GM12878 (cell line): ENCODE results near the gene YJU2. TPM values are rescaled to one million over a fixed set of nuclear protein-coding genes. Genes with fewer than 3 reads are reported as not detected.

Experiments used
- CBX3 ChIP-seq: fragments of 200-600 bp; sonication (generic); IDR thresholded peaks from 2 replicates; pipeline ENCODE4 v1.6.1; 2016; ENCODE audit warnings: low read depth, borderline replicate concordance
- CUX1 ChIP-seq: IDR thresholded peaks from 2 replicates; pipeline ENCODE4 v1.6.1; 2012; ENCODE audit warnings: improper control_type of control experiment, low read depth, low read length; ENCODE audit not compliant: insufficient replicate concordance
- HSF1 ChIP-seq: fragments of 150-350 bp; IDR thresholded peaks from 2 replicates; pipeline ENCODE4 v1.6.1; 2014; ENCODE audit warnings: mild to moderate bottlenecking, low read depth, low read length
- NKRF ChIP-seq: fragments of 450-650 bp; conservative IDR thresholded peaks from 2 replicates; pipeline ENCODE4 v1.6.1; 2017; ENCODE audit warnings: mild to moderate bottlenecking, moderate library complexity
- NRF1 ChIP-seq: conservative IDR thresholded peaks from 2 replicates; pipeline ENCODE4 v1.6.1; 2011; ENCODE audit warnings: mild to moderate bottlenecking, low read depth, low read length, improper control_type of control experiment
- SKIL ChIP-seq: fragments of 450-650 bp; IDR thresholded peaks from 2 replicates; pipeline ENCODE4 v1.6.1; 2017; ENCODE audit warnings: mild to moderate bottlenecking, low read depth, inconsistent platforms; ENCODE audit not compliant: poor library complexity, severe bottlenecking
- SREBF1 ChIP-seq: IDR thresholded peaks from 2 replicates; pipeline ENCODE4 v1.6.1; 2012; ENCODE audit warnings: mild to moderate bottlenecking, low read length
- STAT3 ChIP-seq: IDR thresholded peaks from 2 replicates; pipeline ENCODE4 v1.6.1; 2011; ENCODE audit warnings: low read depth, low read length, improper control_type of control experiment
- TBL1XR1 ChIP-seq: IDR thresholded peaks from 2 replicates; pipeline ENCODE4 v1.6.1; 2012; ENCODE audit warnings: low read depth, low read length, improper control_type of control experiment
- polyA plus RNA-seq, 11 experiments: library from polyadenylated mRNA; depleted of rRNA in 4 of 11; unstranded in 6 of 11; stranded (reverse) in 5 of 11; fragments of >200 nt; fragmentation: Nextera tagmentation in 4 of 11; fragmentation: Illumina TruSeq in 1 of 11; extraction: Ambion mirVana in 4 of 11; extraction: Trizol in 1 of 11; gene quantifications; 1 replicate in 1 of 11; 2 replicates in 10 of 11; pipeline versions ENCODE4 v1.2.1 to v1.2.3, GENCODE V29; 2011 to 2016; ENCODE audit warnings: inconsistent platforms in 2 of 11, missing spikeins in 2 of 11, low read depth in 1 of 11
- total RNA-seq, 4 experiments: library from RNA; depleted of rRNA in 3 of 4; stranded (reverse); fragments of >200 nt in 3 of 4; fragmentation: Illumina TruSeq in 1 of 4; extraction: Trizol in 1 of 4; gene quantifications; 2 replicates each; pipeline versions ENCODE4 v1.2.1 to v1.2.3, GENCODE V29; 2013 to 2021
- TF ChIP-seq, protein P1 (sequence below): fragments of 450-650 bp; formaldehyde crosslinking; IDR thresholded peaks from 2 replicates; pipeline ENCODE4 v1.4.0; 2022; ENCODE audit warnings: mild to moderate bottlenecking, moderate library complexity
- TF ChIP-seq, protein P2 (sequence below): fragments of 450-650 bp; IDR thresholded peaks from 2 replicates; pipeline ENCODE4 v1.6.1; 2017; ENCODE audit warnings: low read depth, mild to moderate bottlenecking, moderate library complexity

Gene YJU2
- total and polyA plus RNA-seq, 10 of the 15 experiments (the other 5 are each of a cell fraction or from before 2014, with no cell fraction given): 0.26 to 40.7 (median 23.8) TPM

GRCh38 chr19:4246767-4247593 is at the start of gene YJU2 (continued):
- TF ChIP-seq, protein P1, sequence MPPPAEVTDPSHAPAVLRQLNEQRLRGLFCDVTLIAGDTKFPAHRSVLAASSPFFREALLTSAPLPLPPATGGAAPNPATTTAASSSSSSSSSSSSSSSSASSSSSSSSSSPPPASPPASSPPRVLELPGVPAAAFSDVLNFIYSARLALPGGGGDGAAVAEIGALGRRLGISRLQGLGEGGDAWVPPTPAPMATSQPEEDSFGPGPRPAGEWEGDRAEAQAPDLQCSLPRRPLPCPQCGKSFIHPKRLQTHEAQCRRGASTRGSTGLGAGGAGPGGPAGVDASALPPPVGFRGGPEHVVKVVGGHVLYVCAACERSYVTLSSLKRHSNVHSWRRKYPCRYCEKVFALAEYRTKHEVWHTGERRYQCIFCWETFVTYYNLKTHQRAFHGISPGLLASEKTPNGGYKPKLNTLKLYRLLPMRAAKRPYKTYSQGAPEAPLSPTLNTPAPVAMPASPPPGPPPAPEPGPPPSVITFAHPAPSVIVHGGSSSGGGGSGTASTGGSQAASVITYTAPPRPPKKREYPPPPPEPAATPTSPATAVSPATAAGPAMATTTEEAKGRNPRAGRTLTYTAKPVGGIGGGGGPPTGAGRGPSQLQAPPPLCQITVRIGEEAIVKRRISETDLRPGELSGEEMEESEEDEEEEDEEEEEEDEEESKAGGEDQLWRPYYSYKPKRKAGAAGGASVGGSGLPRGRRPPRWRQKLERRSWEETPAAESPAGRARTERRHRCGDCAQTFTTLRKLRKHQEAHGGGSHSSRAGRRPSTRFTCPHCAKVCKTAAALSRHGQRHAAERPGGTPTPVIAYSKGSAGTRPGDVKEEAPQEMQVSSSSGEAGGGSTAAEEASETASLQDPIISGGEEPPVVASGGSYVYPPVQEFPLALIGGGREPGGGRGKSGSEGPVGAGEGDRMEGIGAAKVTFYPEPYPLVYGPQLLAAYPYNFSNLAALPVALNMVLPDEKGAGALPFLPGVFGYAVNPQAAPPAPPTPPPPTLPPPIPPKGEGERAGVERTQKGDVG (CRISPR knock-in tag): no peak
- TF ChIP-seq NKRF (no peak), NRF1 (no peak), SKIL (peak; percentile 88), CBX3 (no peak), HSF1 (peak; percentile 49; the same call in 1 of the 2 replicates), TBL1XR1 (no peak), STAT3 (0 out of 2 replicates have a peak, but pooled peaks have one; percentile 33), SREBF1 (no peak), CUX1 (no peak)
- TF ChIP-seq, protein P2, sequence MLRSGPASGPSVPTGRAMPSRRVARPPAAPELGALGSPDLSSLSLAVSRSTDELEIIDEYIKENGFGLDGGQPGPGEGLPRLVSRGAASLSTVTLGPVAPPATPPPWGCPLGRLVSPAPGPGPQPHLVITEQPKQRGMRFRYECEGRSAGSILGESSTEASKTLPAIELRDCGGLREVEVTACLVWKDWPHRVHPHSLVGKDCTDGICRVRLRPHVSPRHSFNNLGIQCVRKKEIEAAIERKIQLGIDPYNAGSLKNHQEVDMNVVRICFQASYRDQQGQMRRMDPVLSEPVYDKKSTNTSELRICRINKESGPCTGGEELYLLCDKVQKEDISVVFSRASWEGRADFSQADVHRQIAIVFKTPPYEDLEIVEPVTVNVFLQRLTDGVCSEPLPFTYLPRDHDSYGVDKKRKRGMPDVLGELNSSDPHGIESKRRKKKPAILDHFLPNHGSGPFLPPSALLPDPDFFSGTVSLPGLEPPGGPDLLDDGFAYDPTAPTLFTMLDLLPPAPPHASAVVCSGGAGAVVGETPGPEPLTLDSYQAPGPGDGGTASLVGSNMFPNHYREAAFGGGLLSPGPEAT: peak; percentile 99
